Thyroid gland (tissue), 4 donors: ENCODE measurements around the gene CFHR4.

Experiments
- CTCF ChIP-seq, 6 experiments: fragments of 200-600 bp in 3 of 6; fragments of 450-650 bp in 3 of 6; sonication (generic) in 3 of 6; IDR thresholded peaks; one replicate each; pipeline ENCODE4 v1.5.1; 2016 to 2019; ENCODE audit warnings: antibody characterized with exemption in 6 of 6, mild to moderate bottlenecking in 2 of 6, inconsistent platforms in 1 of 6, moderate library complexity in 1 of 6
- POLR2A ChIP-seq, 2 donors: fragments of 450-650 bp; IDR thresholded peaks; one replicate each; pipeline ENCODE4 v1.6.1; 2017; ENCODE audit warnings: antibody characterized with exemption in 2 of 2, mild to moderate bottlenecking in 2 of 2, moderate library complexity in 1 of 2

GRCh38 chr1:196858811-196859210 is 29.0 kb upstream of the CFHR4 start:
- TF ChIP-seq CTCF (IDR thresholded peaks at IDR 0.05) (no peak), POLR2A (IDR thresholded peaks at IDR 0.05) (no peak)
